Suprapubic skin (tissue), 3 donors: Measurements from ENCODE around the gene ERG.

Experiments used
- POLR2AphosphoS5 ChIP-seq, 3 donors: sonication (generic); formaldehyde crosslinking; IDR thresholded peaks; one replicate each; pipeline ENCODE4 v1.6.1; 2017; ENCODE audit warnings: antibody characterized with exemption in 3 of 3
- TF ChIP-seq, protein P1 (sequence below), 2 donors: fragments of 200-600 bp in 1 of 2; fragments of 450-650 bp in 1 of 2; sonication (generic) in 1 of 2; IDR thresholded peaks; one replicate each; pipeline ENCODE4 v1.5.1; 2016 to 2019; ENCODE audit warnings: antibody characterized with exemption in 2 of 2, mild to moderate bottlenecking in 1 of 2, moderate library complexity in 1 of 2

DNA sequence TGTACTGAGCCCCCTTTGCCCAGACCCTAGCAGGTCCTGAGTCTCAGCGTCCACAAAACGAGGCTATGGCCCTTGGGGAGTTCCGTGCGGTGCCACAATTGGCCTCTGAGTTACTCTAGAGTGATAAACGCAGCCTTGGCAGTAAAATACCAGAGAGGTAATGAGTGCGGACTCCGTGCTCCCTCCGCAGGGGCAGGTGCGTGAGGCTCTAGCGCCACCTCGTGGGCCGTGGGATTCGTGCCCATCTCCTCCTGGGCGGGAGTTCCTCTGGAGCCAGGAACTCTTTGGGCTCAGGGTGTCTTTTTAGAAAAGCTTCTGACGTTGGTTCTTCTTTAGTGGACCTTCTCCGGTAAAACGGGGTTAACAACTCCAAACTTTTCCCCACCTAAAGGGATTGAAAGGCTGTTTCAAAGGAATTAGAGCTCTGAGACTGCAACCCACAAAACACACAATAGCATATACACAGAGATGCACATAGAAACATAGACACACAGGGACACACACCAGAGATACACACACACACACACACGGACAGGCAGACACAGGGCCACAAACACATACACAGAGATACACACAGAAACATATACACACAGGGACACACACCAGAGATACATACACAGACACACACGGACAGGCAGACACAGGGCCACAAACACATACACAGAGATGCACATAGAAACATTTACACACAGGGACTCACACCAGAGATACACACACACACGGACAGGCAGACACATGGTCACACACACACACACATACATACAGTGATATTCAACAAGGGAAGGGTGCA lies 142.1 kb downstream of the ERG start:
- TF ChIP-seq, protein P1, sequence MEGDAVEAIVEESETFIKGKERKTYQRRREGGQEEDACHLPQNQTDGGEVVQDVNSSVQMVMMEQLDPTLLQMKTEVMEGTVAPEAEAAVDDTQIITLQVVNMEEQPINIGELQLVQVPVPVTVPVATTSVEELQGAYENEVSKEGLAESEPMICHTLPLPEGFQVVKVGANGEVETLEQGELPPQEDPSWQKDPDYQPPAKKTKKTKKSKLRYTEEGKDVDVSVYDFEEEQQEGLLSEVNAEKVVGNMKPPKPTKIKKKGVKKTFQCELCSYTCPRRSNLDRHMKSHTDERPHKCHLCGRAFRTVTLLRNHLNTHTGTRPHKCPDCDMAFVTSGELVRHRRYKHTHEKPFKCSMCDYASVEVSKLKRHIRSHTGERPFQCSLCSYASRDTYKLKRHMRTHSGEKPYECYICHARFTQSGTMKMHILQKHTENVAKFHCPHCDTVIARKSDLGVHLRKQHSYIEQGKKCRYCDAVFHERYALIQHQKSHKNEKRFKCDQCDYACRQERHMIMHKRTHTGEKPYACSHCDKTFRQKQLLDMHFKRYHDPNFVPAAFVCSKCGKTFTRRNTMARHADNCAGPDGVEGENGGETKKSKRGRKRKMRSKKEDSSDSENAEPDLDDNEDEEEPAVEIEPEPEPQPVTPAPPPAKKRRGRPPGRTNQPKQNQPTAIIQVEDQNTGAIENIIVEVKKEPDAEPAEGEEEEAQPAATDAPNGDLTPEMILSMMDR (IDR thresholded peaks at IDR 0.05) = peak; percentile 75 to 97
- no peak for TF ChIP-seq POLR2AphosphoS5 (IDR thresholded peaks at IDR 0.05)
